Mesendoderm (in vitro differentiated cells): ENCODE results near the gene CAV1.
A peak's percentile ranks its signal among the peaks of the same experiment; 100 is the strongest.

Experiments used
- DNase-seq: peaks from one replicate; pipeline ENCODE4 v3.0.0; 2013
- H2AK5ac ChIP-seq: 2 replicates; pipeline ENCODE4 v1.6.1; 2013; ENCODE audit warnings: low read length, inconsistent platforms
- H2BK120ac ChIP-seq: 2 replicates; pipeline ENCODE4 v1.6.1; 2013; ENCODE audit warnings: low read depth, mild to moderate bottlenecking, low read length, moderate library complexity, mixed read lengths
- H2BK15ac ChIP-seq: replicated peaks from 2 replicates; pipeline ENCODE4 v1.6.1; 2013; ENCODE audit warnings: low read depth, mild to moderate bottlenecking, moderate library complexity
- H2BK5ac ChIP-seq: 2 replicates; pipeline ENCODE4 v1.6.1; 2013; ENCODE audit warnings: low read length, inconsistent platforms
- H3K18ac ChIP-seq: 2 replicates; pipeline ENCODE4 v1.6.1; 2013; ENCODE audit warnings: mild to moderate bottlenecking, low read length, mixed read lengths
- H3K23ac ChIP-seq: one replicate; pipeline ENCODE4 v1.6.1; 2013; ENCODE audit warnings: low read length
- H3K27ac ChIP-seq: 2 replicates; pipeline ENCODE4 v1.5.1; 2013; ENCODE audit warnings: low read depth, mild to moderate bottlenecking, inconsistent platforms, low read length, moderate library complexity
- H3K27me3 ChIP-seq: 2 replicates; pipeline ENCODE4 v1.6.1; 2013; ENCODE audit warnings: low read length, control low read depth, mild to moderate bottlenecking, inconsistent platforms; ENCODE audit not compliant: insufficient read depth, poor library complexity
- H3K36me3 ChIP-seq: 2 replicates; pipeline ENCODE4 v1.6.1; 2013; ENCODE audit warnings: low read length, inconsistent platforms; ENCODE audit not compliant: control insufficient read depth, insufficient read depth
- H3K4ac ChIP-seq: one replicate; pipeline ENCODE4 v1.6.1; 2013; ENCODE audit warnings: low read depth, mild to moderate bottlenecking, low read length, moderate library complexity
- H3K4me1 ChIP-seq: 2 replicates; pipeline ENCODE4 v1.6.1; 2013; ENCODE audit warnings: low read depth, low read length, inconsistent platforms; ENCODE audit not compliant: control insufficient read depth
- H3K4me2 ChIP-seq: 2 replicates; pipeline ENCODE4 v1.6.1; 2013; ENCODE audit warnings: low read length
- H3K4me3 ChIP-seq: 2 replicates; pipeline ENCODE4 v1.5.1; 2013; ENCODE audit warnings: mild to moderate bottlenecking, low read length
- H3K56ac ChIP-seq: one replicate; pipeline ENCODE4 v1.6.1; 2013; ENCODE audit warnings: low read length
- H3K79me1 ChIP-seq: 2 replicates; pipeline ENCODE4 v1.6.1; 2013; ENCODE audit warnings: low read length, inconsistent platforms
- H3K79me2 ChIP-seq: 2 replicates; pipeline ENCODE4 v1.6.1; 2013; ENCODE audit warnings: mild to moderate bottlenecking, low read length; ENCODE audit not compliant: control insufficient read depth, insufficient read depth
- H3K9ac ChIP-seq: 2 replicates; pipeline ENCODE4 v1.6.1; 2013; ENCODE audit warnings: low read length, inconsistent platforms
- H4K5ac ChIP-seq: one replicate; pipeline ENCODE4 v1.6.1; 2013; ENCODE audit warnings: low read length
- H4K8ac ChIP-seq: one replicate; pipeline ENCODE4 v1.6.1; 2013; ENCODE audit warnings: low read depth, mild to moderate bottlenecking, control low read depth, low read length, moderate library complexity
- WGBS: extraction: QIAGEN DNeasy Blood & Tissue Kit; methylation state at CpG from one replicate; pipeline ENCODE4 v1.1.7; 2013; ENCODE audit warnings: low lambda C conversion rate, missing lambda C conversion rate; ENCODE audit not compliant: insufficient coverage; ENCODE audit errors: extremely low coverage; 5-methylcytosine and 5-hydroxymethylcytosine counted together

The CAV1 gene

GRCh38 chr7:116524221-116524608, 621 bp upstream of the CAV1 start:
- Histone ChIP-seq H2BK15ac (no peak overlapping the region), H3K27me3 (no peaks in the 10 kb centered on the region), H3K4me2 (peak overlapping the region; percentile 44), H3K9ac (peak overlapping the region; percentile 28), H3K56ac (peak overlapping the region; percentile 26), H3K4ac (no peak overlapping the region), H3K79me1 (no peaks in the 10 kb centered on the region), H2AK5ac (no peak overlapping the region), H3K4me1 (no peaks in the 10 kb centered on the region), H2BK5ac (no peak overlapping the region), H3K18ac (no peak overlapping the region), H3K23ac (peak overlapping the region; percentile 48), H3K4me3 (no peak overlapping the region), H4K5ac (no peak overlapping the region), H3K27ac (peak overlapping the region; percentile 70), H3K36me3 (no peaks in the 10 kb centered on the region), H4K8ac (no peak overlapping the region), H2BK120ac (no peak overlapping the region), H3K79me2 (no peaks in the 10 kb centered on the region)
- no CpG with 5 or more reads among the region's 10 CpGs for WGBS
- no peak for DNase-seq

DNA sequence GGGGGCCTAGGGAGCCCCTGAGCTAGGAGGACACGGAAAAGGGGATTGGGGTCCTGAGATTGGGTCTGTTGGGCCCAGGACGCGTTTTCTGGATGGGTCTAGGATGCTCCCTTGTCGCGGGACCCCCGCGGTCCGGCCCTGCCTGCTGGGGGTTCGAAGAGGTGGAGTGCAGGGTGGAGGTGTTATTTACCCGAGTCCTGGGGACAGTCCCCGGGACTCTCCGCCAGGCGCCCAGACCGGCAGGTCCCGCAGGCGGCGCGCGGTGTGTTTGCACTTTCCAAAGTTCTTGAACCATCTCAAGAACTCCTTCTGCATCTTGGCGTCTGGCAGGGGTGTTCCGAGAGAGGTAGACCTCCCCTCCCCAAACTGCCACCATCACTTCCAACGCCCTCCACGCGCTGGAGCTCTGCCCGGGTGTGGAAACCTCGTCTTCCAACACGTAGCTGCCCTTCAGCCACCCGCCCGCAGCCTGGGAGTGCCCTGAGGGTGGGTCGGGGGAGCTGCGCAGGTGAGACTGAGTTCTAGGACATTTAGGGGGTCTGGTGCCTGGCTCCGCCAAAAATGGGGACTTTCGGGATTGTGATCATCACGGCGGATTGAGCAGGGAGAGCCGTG, 569 bp downstream of the CAV1 start:
- H3K23ac ChIP-seq = no peak overlapping the region
- H3K4me3 ChIP-seq = peak overlapping the region; percentile 9
- no peak overlapping the region for H4K8ac ChIP-seq
- H2BK5ac ChIP-seq = no peak overlapping the region
- no peaks in the 10 kb centered on the region for H3K4me1 ChIP-seq
- peak overlapping the region; percentile 87 for H3K56ac ChIP-seq
- H2BK15ac ChIP-seq = no peak overlapping the region
- no CpG with 5 or more reads among the region's 36 CpGs for WGBS
- peak overlapping the region; percentile 68 for H3K27ac ChIP-seq
- H3K18ac ChIP-seq = peak overlapping the region; percentile 62
- no peaks in the 10 kb centered on the region for H3K27me3 ChIP-seq
- no peaks in the 10 kb centered on the region for H3K36me3 ChIP-seq
- DNase-seq = peak; percentile 57
- H2AK5ac ChIP-seq = no peak overlapping the region
- H2BK120ac ChIP-seq = no peak overlapping the region
- peaks cover under 1% of the 10 kb centered on the region for H3K79me2 ChIP-seq
- no peak overlapping the region for H4K5ac ChIP-seq
- peak overlapping the region; percentile 73 for H3K4ac ChIP-seq
- peak overlapping the region; percentile 34 for H3K9ac ChIP-seq
- peak overlapping the region; percentile 41 for H3K4me2 ChIP-seq
- H3K79me1 ChIP-seq = no peaks in the 10 kb centered on the region

- H3K23ac ChIP-seq = peak overlapping the region; percentile 82
- WGBS = no CpG with 5 or more reads among the region's 83 CpGs
- H3K4ac ChIP-seq = peak overlapping the region; percentile 17
- peak; percentile 86 for DNase-seq
- H2AK5ac ChIP-seq = no peak overlapping the region
- H3K18ac ChIP-seq = peak overlapping the region; percentile 62
- no peaks in the 10 kb centered on the region for H3K4me1 ChIP-seq
- peak overlapping the region; percentile 94 for H3K4me2 ChIP-seq
- no peaks in the 10 kb centered on the region for H3K36me3 ChIP-seq
- H2BK15ac ChIP-seq = no peak overlapping the region
- peak overlapping the region; percentile 73 for H3K9ac ChIP-seq
- H3K4me3 ChIP-seq = peak overlapping the region; percentile 74
- no peak overlapping the region for H4K5ac ChIP-seq
- no peak overlapping the region for H2BK5ac ChIP-seq
- peak overlapping the region; percentile 92 for H3K56ac ChIP-seq
- no peak overlapping the region for H2BK120ac ChIP-seq
- H3K79me1 ChIP-seq = no peaks in the 10 kb centered on the region
- peak overlapping the region; percentile 68 for H3K27ac ChIP-seq
- no peaks in the 10 kb centered on the region for H3K27me3 ChIP-seq
- peaks cover 4% of the 10 kb centered on the region for H3K79me2 ChIP-seq
- no peak overlapping the region for H4K8ac ChIP-seq
Observed at GRCh38 chr7:116525913-116526861, 1.4 kb downstream of the CAV1 start.

DNA sequence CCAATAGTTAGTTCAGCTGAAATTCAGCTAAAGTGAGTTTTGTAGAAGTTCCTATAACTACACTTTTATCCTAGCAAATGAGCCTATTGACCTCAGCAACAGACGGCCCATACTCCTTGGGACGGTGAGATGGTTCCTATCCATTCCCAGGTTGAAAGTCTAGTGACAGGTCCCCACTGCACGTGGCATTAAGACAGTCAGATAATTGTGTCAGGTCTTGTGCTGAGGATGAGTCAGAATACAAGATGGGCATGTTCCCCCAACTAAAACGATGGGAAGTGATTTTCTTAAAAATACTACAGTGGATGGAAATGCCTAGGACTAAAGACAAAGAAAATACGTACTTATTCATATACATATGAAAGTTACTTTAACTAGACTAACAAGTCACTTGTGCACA, 2.1 kb downstream of the CAV1 start:
- Histone ChIP-seq H4K8ac (no peak overlapping the region), H4K5ac (no peak overlapping the region), H3K27ac (no peak overlapping the region), H3K9ac (peak overlapping the region; percentile 73), H3K4me2 (peak overlapping the region; percentile 94), H3K27me3 (no peaks in the 10 kb centered on the region), H3K79me2 (peaks cover 4% of the 10 kb centered on the region), H2BK15ac (no peak overlapping the region), H3K36me3 (no peaks in the 10 kb centered on the region), H3K4ac (no peak overlapping the region), H3K79me1 (no peaks in the 10 kb centered on the region), H2AK5ac (no peak overlapping the region), H3K4me1 (no peaks in the 10 kb centered on the region), H3K4me3 (no peak overlapping the region), H2BK120ac (no peak overlapping the region), H3K18ac (no peak overlapping the region), H2BK5ac (no peak overlapping the region), H3K56ac (peak overlapping the region; percentile 92), H3K23ac (peak overlapping the region; percentile 82)
- no CpG with 5 or more reads among the region's 5 CpGs for WGBS
- DNase-seq = no peak

GRCh38 chr7:116527521-116527920, 2.7 kb downstream of the CAV1 start:
- Histone ChIP-seq H2BK120ac (no peak overlapping the region), H3K36me3 (no peaks in the 10 kb centered on the region), H4K5ac (no peak overlapping the region), H2BK5ac (no peak overlapping the region), H3K4me3 (no peak overlapping the region), H3K27ac (no peak overlapping the region), H3K9ac (no peak overlapping the region), H4K8ac (no peak overlapping the region), H2BK15ac (no peak overlapping the region), H3K4me2 (no peak overlapping the region), H3K79me1 (no peaks in the 10 kb centered on the region), H3K56ac (peak overlapping the region; percentile 5), H3K18ac (no peak overlapping the region), H3K23ac (no peak overlapping the region), H3K27me3 (no peaks in the 10 kb centered on the region), H3K4me1 (no peaks in the 10 kb centered on the region), H3K79me2 (peaks cover 4% of the 10 kb centered on the region), H2AK5ac (no peak overlapping the region), H3K4ac (no peak overlapping the region)
- no peak for DNase-seq
- no CpG with 5 or more reads among the region's 3 CpGs for whole genome bisulfite sequencing
